Natural killer cell (primary cell): ENCODE measurements around the gene FSTL4. TPM values are rescaled to one million over a fixed set of nuclear protein-coding genes. Genes with fewer than 3 reads are reported as not detected.

Experiments
- ATAC-seq, 3 donors: fragments of 150-1000 bp in 2 of 3; fragments of 200-7000 bp in 1 of 3; cut with Tn5 transposase; 1 replicate in 1 of 3; 2 replicates in 2 of 3; pipeline ENCODE4 v1.10.0; 2021; ENCODE audit warnings: mild to moderate bottlenecking in 2 of 3, moderate library complexity in 2 of 3
- DNase-seq, 2 donors: peaks; one replicate each; pipeline versions ENCODE4 v3.0.0 to v3.0.0-alpha.2; 2013 to 2021; ENCODE audit warnings: mixed read lengths in 1 of 2
- H3K27ac ChIP-seq: one replicate; pipeline ENCODE4 v1.5.1; 2013; ENCODE audit warnings: mild to moderate bottlenecking, low read length
- H3K27me3 ChIP-seq: one replicate; pipeline ENCODE4 v1.6.1; 2013; ENCODE audit warnings: low read length; ENCODE audit not compliant: control insufficient read depth, insufficient read depth
- H3K36me3 ChIP-seq: one replicate; pipeline ENCODE4 v1.6.1; 2013; ENCODE audit warnings: low read length; ENCODE audit not compliant: control insufficient read depth, insufficient read depth
- H3K4me1 ChIP-seq: one replicate; pipeline ENCODE4 v1.6.1; 2013; ENCODE audit warnings: low read length; ENCODE audit not compliant: control insufficient read depth, insufficient read depth
- H3K4me3 ChIP-seq: one replicate; pipeline ENCODE4 v1.5.1; 2013; ENCODE audit warnings: low read length
- H3K9me3 ChIP-seq: one replicate; pipeline ENCODE4 v1.6.1; 2013; ENCODE audit warnings: low read length; ENCODE audit not compliant: control insufficient read depth, insufficient read depth
- H3K27ac Mint-ChIP-seq, 2 donors: one replicate each; pipeline ENCODE4 v1.8.0; 2022; ENCODE audit warnings: mild to moderate bottlenecking in 2 of 2, mixed read lengths in 2 of 2, moderate library complexity in 1 of 2
- H3K27me3 Mint-ChIP-seq, 2 donors: one replicate each; pipeline ENCODE4 v1.8.0; 2022; ENCODE audit warnings: low read depth in 2 of 2, mixed read lengths in 2 of 2
- H3K36me3 Mint-ChIP-seq: one replicate; pipeline ENCODE4 v1.8.0; 2022; ENCODE audit warnings: mixed read lengths
- H3K4me1 Mint-ChIP-seq, 2 donors: one replicate each; pipeline ENCODE4 v1.8.0; 2022; ENCODE audit warnings: mixed read lengths in 2 of 2
- H3K4me3 Mint-ChIP-seq: one replicate; pipeline ENCODE4 v1.8.0; 2022; ENCODE audit warnings: mild to moderate bottlenecking, moderate library complexity, mixed read lengths
- H3K9me3 Mint-ChIP-seq, 2 donors: one replicate each; pipeline ENCODE4 v1.8.0; 2022; ENCODE audit warnings: mixed read lengths in 2 of 2
- WGBS: methylation state at CpG from one replicate; pipeline ENCODE4 v1.1.7; 2013; ENCODE audit warnings: missing lambda C conversion rate; ENCODE audit not compliant: insufficient coverage; 5-methylcytosine and 5-hydroxymethylcytosine counted together
- intact Hi-C: fragments of 100-400 bp; cut with micrococcal nuclease; formaldehyde crosslinking; loops from one replicate; pipeline ENCODE4 v1.14.2; 2022
- total RNA-seq, 4 donors: library from RNA; stranded (reverse); fragments of 120-200 nt in 1 of 4; gene quantifications; one replicate each; pipeline versions ENCODE4 v1.2.3 to v1.2.4, GENCODE V29; 2013 to 2022
- TF ChIP-seq, protein P1 (sequence below): fragments of 200-600 bp; IDR thresholded peaks from one replicate; pipeline ENCODE4 v1.8.0; 2022; ENCODE audit warnings: antibody characterized with exemption

Gene FSTL4
- total RNA-seq, 3 donors from 2014 or later (not counting 1 experiment from before 2014, with no cell fraction given): 0.11 to 0.75 (median 0.55) TPM

GRCh38 chr5:133246053-133246370 is 366.3 kb downstream of the FSTL4 start:
- Histone ChIP-seq H3K36me3 (no peaks in the 10 kb centered on the region), H3K9me3 (no peaks in the 10 kb centered on the region), H3K4me1 (no peaks in the 10 kb centered on the region), H3K27ac (no peak overlapping the region), H3K27me3 (no peaks in the 10 kb centered on the region), H3K4me3 (no peak overlapping the region)
- no peaks in the 10 kb centered on the region for H3K27me3 Mint-ChIP-seq
- no peak overlapping the region for H3K4me3 Mint-ChIP-seq
- TF ChIP-seq, protein P1, sequence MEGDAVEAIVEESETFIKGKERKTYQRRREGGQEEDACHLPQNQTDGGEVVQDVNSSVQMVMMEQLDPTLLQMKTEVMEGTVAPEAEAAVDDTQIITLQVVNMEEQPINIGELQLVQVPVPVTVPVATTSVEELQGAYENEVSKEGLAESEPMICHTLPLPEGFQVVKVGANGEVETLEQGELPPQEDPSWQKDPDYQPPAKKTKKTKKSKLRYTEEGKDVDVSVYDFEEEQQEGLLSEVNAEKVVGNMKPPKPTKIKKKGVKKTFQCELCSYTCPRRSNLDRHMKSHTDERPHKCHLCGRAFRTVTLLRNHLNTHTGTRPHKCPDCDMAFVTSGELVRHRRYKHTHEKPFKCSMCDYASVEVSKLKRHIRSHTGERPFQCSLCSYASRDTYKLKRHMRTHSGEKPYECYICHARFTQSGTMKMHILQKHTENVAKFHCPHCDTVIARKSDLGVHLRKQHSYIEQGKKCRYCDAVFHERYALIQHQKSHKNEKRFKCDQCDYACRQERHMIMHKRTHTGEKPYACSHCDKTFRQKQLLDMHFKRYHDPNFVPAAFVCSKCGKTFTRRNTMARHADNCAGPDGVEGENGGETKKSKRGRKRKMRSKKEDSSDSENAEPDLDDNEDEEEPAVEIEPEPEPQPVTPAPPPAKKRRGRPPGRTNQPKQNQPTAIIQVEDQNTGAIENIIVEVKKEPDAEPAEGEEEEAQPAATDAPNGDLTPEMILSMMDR: no peak
- H3K27ac Mint-ChIP-seq: no peak overlapping the region
- no peak for ATAC-seq
- no peak for DNase-seq
- intact Hi-C loops: no loop called here
- no peaks in the 10 kb centered on the region for H3K9me3 Mint-ChIP-seq
- no peaks in the 10 kb centered on the region for H3K4me1 Mint-ChIP-seq
- no peaks in the 10 kb centered on the region for H3K36me3 Mint-ChIP-seq
- 93% methylated on average over 12 of the region's 12 CpGs for whole genome bisulfite sequencing

- H3K4me3 Mint-ChIP-seq: no peak overlapping the region
- H3K36me3 Mint-ChIP-seq: no peaks in the 10 kb centered on the region
- DNase-seq (no peak), ATAC-seq (no peak)
- H3K4me3 ChIP-seq: no peak overlapping the region
- no peaks in the 10 kb centered on the region for H3K4me1 ChIP-seq
- no peaks in the 10 kb centered on the region for H3K27me3 ChIP-seq
- intact Hi-C loops: no loop called here
- H3K27ac Mint-ChIP-seq: no peak overlapping the region
- H3K4me1 Mint-ChIP-seq: no peaks in the 10 kb centered on the region
- TF ChIP-seq, protein P1: no peak
- WGBS: 75% methylated on average over 11 of the region's 11 CpGs
- no peaks in the 10 kb centered on the region for H3K27me3 Mint-ChIP-seq
- no peaks in the 10 kb centered on the region for H3K9me3 Mint-ChIP-seq
- no peak overlapping the region for H3K27ac ChIP-seq
- H3K36me3 ChIP-seq: no peaks in the 10 kb centered on the region
- no peaks in the 10 kb centered on the region for H3K9me3 ChIP-seq
Measured at GRCh38 chr5:133245191-133246052, 366.9 kb downstream of the FSTL4 start.

DNA sequence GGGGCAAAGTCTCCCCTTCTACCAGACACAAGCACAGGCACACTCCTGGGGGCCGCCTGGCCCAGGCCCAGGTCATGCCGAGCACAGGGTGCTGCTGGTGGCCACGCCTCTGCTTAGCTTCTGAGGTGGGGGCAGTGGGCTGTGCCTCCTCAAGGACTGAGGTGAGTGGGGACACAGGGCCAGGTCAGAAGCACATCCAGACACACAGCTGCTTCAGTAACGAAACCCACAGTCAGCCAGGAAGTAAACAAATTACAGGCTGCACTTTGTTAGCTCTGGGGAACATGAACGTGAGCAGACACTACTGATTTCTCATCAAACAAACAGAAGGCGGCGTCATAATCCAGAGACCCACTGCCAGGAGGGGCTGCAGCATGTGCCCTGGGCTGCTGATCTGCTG is 368.1 kb downstream of the FSTL4 start:
- Mint-ChIP-seq H3K36me3 (no peaks in the 10 kb centered on the region), H3K4me3 (no peak overlapping the region), H3K27ac (no peak overlapping the region), H3K9me3 (no peaks in the 10 kb centered on the region), H3K4me1 (no peaks in the 10 kb centered on the region), H3K27me3 (no peaks in the 10 kb centered on the region)
- H3K27ac ChIP-seq: no peak overlapping the region
- DNase-seq (peak in 1 of 2 donors; percentile 39), ATAC-seq (no peak)
- no peaks in the 10 kb centered on the region for H3K4me1 ChIP-seq
- H3K4me3 ChIP-seq: no peak overlapping the region
- no peaks in the 10 kb centered on the region for H3K27me3 ChIP-seq
- intact Hi-C loops: no loop called here
- TF ChIP-seq, protein P1: no peak
- WGBS: 40% methylated on average over 7 of the region's 7 CpGs
- no peaks in the 10 kb centered on the region for H3K36me3 ChIP-seq
- no peaks in the 10 kb centered on the region for H3K9me3 ChIP-seq

- Histone ChIP-seq H3K27ac (no peak overlapping the region), H3K4me3 (no peak overlapping the region), H3K27me3 (no peaks in the 10 kb centered on the region), H3K4me1 (no peaks in the 10 kb centered on the region), H3K36me3 (no peaks in the 10 kb centered on the region), H3K9me3 (no peaks in the 10 kb centered on the region)
- ATAC-seq: no peak
- H3K27me3 Mint-ChIP-seq: no peaks in the 10 kb centered on the region
- no peaks in the 10 kb centered on the region for H3K4me1 Mint-ChIP-seq
- no peak overlapping the region for H3K27ac Mint-ChIP-seq
- TF ChIP-seq, protein P1: no peak
- intact Hi-C loops: no loop called here
- no peak overlapping the region for H3K4me3 Mint-ChIP-seq
- H3K36me3 Mint-ChIP-seq: no peaks in the 10 kb centered on the region
- no peak for DNase-seq
- no peaks in the 10 kb centered on the region for H3K9me3 Mint-ChIP-seq
- 98% methylated on average over 3 of the region's 3 CpGs for WGBS
Measured at GRCh38 chr5:133243196-133243595, 369.1 kb downstream of the FSTL4 start.
